Measurements from ENCODE around the gene NEURL1. TPM values are rescaled to one million over a fixed set of nuclear protein-coding genes. Genes with fewer than 3 reads are reported as not detected.
"Not testable (repeated sequence)": the region's sequence is repeated elsewhere in the genome, so short reads cannot be mapped to it uniquely, and the experiment has no call there.

Gene NEURL1
- total and polyA plus RNA-seq, 10 of the 15 experiments (the other 5 are each of a cell fraction or from before 2014, with no cell fraction given), result 0.02 to 0.05 (median 0.05) TPM; not detected in 6

DNA sequence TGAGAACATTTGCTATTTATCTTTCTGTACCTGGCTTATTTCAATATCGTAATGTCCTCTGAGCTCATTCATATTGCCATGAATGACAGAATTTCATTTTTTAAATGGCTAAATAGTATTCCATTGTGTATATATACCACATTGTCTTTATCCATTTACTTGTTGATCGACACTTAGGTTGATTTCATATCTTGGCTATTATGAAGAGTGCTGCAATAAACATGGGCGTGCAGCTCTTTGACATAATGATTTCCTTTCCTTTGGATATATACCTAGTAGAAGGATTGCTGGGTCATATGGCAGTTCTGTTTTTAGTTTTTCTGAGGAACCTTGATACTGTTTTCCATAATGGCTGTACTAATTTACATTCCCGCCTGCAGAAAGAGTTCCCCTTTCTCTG, 30.2 kb downstream of the NEURL1 start:
- H3K9ac ChIP-seq (ENCODE audit: control insufficient read depth, insufficient read depth, low read length), result no peak overlapping the region
- intact Hi-C loops (cut with micrococcal nuclease; ENCODE audit: unreplicated experiment), result no loop called here
- FAIRE-seq (no peak), ATAC-seq (no peak), DNase-seq (ENCODE audit: low read depth, low spot score) (no peak)
- CTCF ChIA-PET, result no interaction called here
- in situ Hi-C loops (cut with MboI), result no loop called here
- no peak overlapping the region for H3K4me2 ChIP-seq (ENCODE audit: control insufficient read depth, insufficient read depth)
- no peaks in the 10 kb centered on the region; the same call in 2 of the 3 replicates for H3K9me3 ChIP-seq (replicated peaks; ENCODE audit: control insufficient read depth, insufficient read depth, low read length)
- WGBS (ENCODE audit: insufficient coverage, insufficient replicate concordance, low lambda C conversion rate, missing lambda C conversion rate), result 37% methylated on average over 4 of the region's 4 CpGs
- TF ChIP-seq, protein P1, sequence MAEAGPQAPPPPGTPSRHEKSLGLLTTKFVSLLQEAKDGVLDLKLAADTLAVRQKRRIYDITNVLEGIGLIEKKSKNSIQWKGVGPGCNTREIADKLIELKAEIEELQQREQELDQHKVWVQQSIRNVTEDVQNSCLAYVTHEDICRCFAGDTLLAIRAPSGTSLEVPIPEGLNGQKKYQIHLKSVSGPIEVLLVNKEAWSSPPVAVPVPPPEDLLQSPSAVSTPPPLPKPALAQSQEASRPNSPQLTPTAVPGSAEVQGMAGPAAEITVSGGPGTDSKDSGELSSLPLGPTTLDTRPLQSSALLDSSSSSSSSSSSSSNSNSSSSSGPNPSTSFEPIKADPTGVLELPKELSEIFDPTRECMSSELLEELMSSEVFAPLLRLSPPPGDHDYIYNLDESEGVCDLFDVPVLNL (IDR thresholded peaks at IDR 0.05; ENCODE audit: low read depth, low read length), result no peak
- no peak for TF ChIP-seq CHD1 (IDR thresholded peaks at IDR 0.05; ENCODE audit: low read depth, low read length)
- TF ChIP-seq BACH1 (IDR thresholded peaks at IDR 0.05; ENCODE audit: borderline replicate concordance), result no peak
- H3K36me3 ChIP-seq (ENCODE audit: control insufficient read depth in 2 of 2, insufficient read depth in 2 of 2, low read length in 1 of 2), result no peaks in the 10 kb centered on the region
- no peaks in the 10 kb centered on the region for H3K79me2 ChIP-seq (ENCODE audit: control insufficient read depth, insufficient read depth, low read length)
- POLR2A ChIA-PET, result interaction anchor here (0.5 kb wide), 1 partner anchor 9 kb away, joined by 4 read pairs; no protein-coding TSS in a partner anchor
- no TSS peak for BruUV-seq (replicated peaks)
- peaks cover 0 to 2% of the 10 kb centered on the region in 2 experiments; a peak in 1 of 4 replicates for H3K27me3 ChIP-seq (replicated peaks in 1 of 2; ENCODE audit: control insufficient read depth in 2 of 2, insufficient read depth in 2 of 2, low read length in 1 of 2)
- H4K20me1 ChIP-seq (ENCODE audit: control insufficient read depth, insufficient read depth), result no peaks in the 10 kb centered on the region
- RAD21 ChIA-PET (ENCODE audit: unreplicated experiment), result no interaction called here
- H3K4me1 ChIP-seq (ENCODE audit: control insufficient read depth, insufficient read depth, low read length), result no peaks in the 10 kb centered on the region
- SMC1A ChIA-PET (ENCODE audit: uncharacterized antibody, unreplicated experiment), result no interaction called here
- H2AFZ ChIP-seq (ENCODE audit: control insufficient read depth, low read depth, low read length), result no peak overlapping the region
- H3K4me3 ChIP-seq, result no peak overlapping the region
- no peak overlapping the region for H3K27ac ChIP-seq (ENCODE audit: control insufficient read depth, insufficient read depth)

DNA sequence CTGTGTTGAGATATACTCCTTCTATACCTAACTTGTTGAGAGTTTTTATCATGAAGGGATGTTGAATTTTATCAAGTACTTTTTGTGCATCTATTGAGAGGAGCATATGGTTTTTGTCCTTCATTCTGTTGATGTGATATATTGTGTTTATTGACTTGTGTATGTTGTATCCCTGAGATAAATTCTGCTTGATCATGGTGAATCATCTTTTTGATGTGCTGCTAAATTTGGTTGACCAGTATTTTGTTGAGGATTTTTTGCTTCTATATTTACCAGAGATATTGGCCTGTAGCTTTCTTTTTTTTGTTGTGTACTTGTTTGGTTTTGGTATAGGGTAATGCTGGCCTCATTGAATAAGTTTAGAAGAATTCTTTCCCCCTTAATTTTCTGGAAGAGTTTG, 32.4 kb downstream of the NEURL1 start:
- H3K27ac ChIP-seq (ENCODE audit: control insufficient read depth, insufficient read depth), result no peak overlapping the region
- ChIA-PET CTCF (no interaction called here), POLR2A (interaction anchor here (0.6 kb wide), 1 partner anchor 1302 kb away, joined by 3 read pairs; no protein-coding TSS in a partner anchor), RAD21 (ENCODE audit: unreplicated experiment) (no interaction called here), SMC1A (ENCODE audit: uncharacterized antibody, unreplicated experiment) (no interaction called here)
- H3K27me3 ChIP-seq (replicated peaks in 1 of 2; ENCODE audit: control insufficient read depth in 2 of 2, insufficient read depth in 2 of 2, low read length in 1 of 2), result peaks cover 0 to 2% of the 10 kb centered on the region in 2 experiments; a peak in 1 of 4 replicates
- FAIRE-seq (no peak), ATAC-seq (no peak), DNase-seq (ENCODE audit: low read depth, low spot score) (no peak)
- no peak overlapping the region for H3K4me2 ChIP-seq (ENCODE audit: control insufficient read depth, insufficient read depth)
- TF ChIP-seq, protein P2, sequence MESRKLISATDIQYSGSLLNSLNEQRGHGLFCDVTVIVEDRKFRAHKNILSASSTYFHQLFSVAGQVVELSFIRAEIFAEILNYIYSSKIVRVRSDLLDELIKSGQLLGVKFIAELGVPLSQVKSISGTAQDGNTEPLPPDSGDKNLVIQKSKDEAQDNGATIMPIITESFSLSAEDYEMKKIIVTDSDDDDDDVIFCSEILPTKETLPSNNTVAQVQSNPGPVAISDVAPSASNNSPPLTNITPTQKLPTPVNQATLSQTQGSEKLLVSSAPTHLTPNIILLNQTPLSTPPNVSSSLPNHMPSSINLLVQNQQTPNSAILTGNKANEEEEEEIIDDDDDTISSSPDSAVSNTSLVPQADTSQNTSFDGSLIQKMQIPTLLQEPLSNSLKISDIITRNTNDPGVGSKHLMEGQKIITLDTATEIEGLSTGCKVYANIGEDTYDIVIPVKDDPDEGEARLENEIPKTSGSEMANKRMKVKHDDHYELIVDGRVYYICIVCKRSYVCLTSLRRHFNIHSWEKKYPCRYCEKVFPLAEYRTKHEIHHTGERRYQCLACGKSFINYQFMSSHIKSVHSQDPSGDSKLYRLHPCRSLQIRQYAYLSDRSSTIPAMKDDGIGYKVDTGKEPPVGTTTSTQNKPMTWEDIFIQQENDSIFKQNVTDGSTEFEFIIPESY (IDR thresholded peaks at IDR 0.05), result no peak
- TF ChIP-seq EGR1 (IDR thresholded peaks at IDR 0.05; ENCODE audit: borderline replicate concordance in 1 of 2, low read depth in 2 of 2, low read length in 2 of 2) (no peak), SREBF2 (IDR thresholded peaks at IDR 0.05; ENCODE audit: low read length) (no peak), EZH2 (IDR thresholded peaks at IDR 0.05; ENCODE audit: borderline replicate concordance, control insufficient read depth, low read depth, low read length) (no peak), ZBED1 (IDR thresholded peaks at IDR 0.05; ENCODE audit: borderline replicate concordance) (no peak)
- intact Hi-C loops (cut with micrococcal nuclease; ENCODE audit: unreplicated experiment), result no loop called here
- no peak overlapping the region for H2AFZ ChIP-seq (ENCODE audit: control insufficient read depth, low read depth, low read length)
- in situ Hi-C loops (cut with MboI), result no loop called here
- H3K36me3 ChIP-seq (ENCODE audit: control insufficient read depth in 2 of 2, insufficient read depth in 2 of 2, low read length in 1 of 2), result no peaks in the 10 kb centered on the region
- no peaks in the 10 kb centered on the region for H3K4me1 ChIP-seq (ENCODE audit: control insufficient read depth, insufficient read depth, low read length)
- no peak overlapping the region for H3K9ac ChIP-seq (ENCODE audit: control insufficient read depth, insufficient read depth, low read length)
- H3K9me3 ChIP-seq (replicated peaks; ENCODE audit: control insufficient read depth, insufficient read depth, low read length), result no peaks in the 10 kb centered on the region; the same call in 2 of the 3 replicates
- no peak overlapping the region for H3K4me3 ChIP-seq
- no peaks in the 10 kb centered on the region for H3K79me2 ChIP-seq (ENCODE audit: control insufficient read depth, insufficient read depth, low read length)
- BruUV-seq (replicated peaks), result no TSS peak
- H4K20me1 ChIP-seq (ENCODE audit: control insufficient read depth, insufficient read depth), result no peaks in the 10 kb centered on the region

DNA sequence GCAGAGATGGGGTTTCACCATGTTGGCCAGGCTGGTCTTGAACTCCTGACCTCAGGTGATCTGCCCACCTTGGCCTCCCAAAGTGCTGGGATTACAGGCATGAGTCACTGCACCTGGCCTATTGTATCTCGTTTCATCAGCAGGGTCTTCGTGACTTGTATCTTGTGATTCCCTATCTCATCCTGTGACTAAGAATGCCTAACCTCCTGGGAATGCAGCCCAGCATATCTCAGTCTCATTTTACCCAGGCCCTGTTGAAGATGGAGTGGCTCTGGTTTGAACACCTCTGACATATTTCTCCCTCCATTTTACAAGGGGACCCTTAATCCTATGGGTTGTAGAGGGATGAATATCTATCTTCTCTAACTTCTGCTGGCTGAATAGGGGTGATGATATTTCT, 34.0 kb downstream of the NEURL1 start:
- 14% methylated on average over 2 of the region's 2 CpGs for WGBS (ENCODE audit: insufficient coverage, insufficient replicate concordance, low lambda C conversion rate, missing lambda C conversion rate)
- CTCF ChIA-PET, result interaction anchor here (0.9 to 1.6 kb wide), 2 partner anchors 13 to 15 kb away, joined by 3 read pairs; no protein-coding TSS in a partner anchor
- DNase-seq (ENCODE audit: low read depth, low spot score); RAD21 ChIA-PET (ENCODE audit: unreplicated experiment); H3K27ac ChIP-seq (ENCODE audit: control insufficient read depth, insufficient read depth); BruUV-seq (replicated peaks); POLR2A ChIA-PET; ATAC-seq; SMC1A ChIA-PET (ENCODE audit: uncharacterized antibody, unreplicated experiment); H3K27me3 ChIP-seq (replicated peaks in 1 of 2; ENCODE audit: control insufficient read depth in 2 of 2, insufficient read depth in 2 of 2, low read length in 1 of 2); H3K9me3 ChIP-seq (replicated peaks; ENCODE audit: control insufficient read depth, insufficient read depth, low read length); H3K4me3 ChIP-seq; H3K36me3 ChIP-seq (ENCODE audit: control insufficient read depth in 2 of 2, insufficient read depth in 2 of 2, low read length in 1 of 2); H3K4me2 ChIP-seq (ENCODE audit: control insufficient read depth, insufficient read depth); H2AFZ ChIP-seq (ENCODE audit: control insufficient read depth, low read depth, low read length); in situ Hi-C loops (cut with MboI); FAIRE-seq; intact Hi-C loops (cut with micrococcal nuclease; ENCODE audit: unreplicated experiment); H3K9ac ChIP-seq (ENCODE audit: control insufficient read depth, insufficient read depth, low read length); H3K79me2 ChIP-seq (ENCODE audit: control insufficient read depth, insufficient read depth, low read length); H4K20me1 ChIP-seq (ENCODE audit: control insufficient read depth, insufficient read depth); H3K4me1 ChIP-seq (ENCODE audit: control insufficient read depth, insufficient read depth, low read length): not testable (repeated sequence)

Data from GM12878 (cell line).